ENCODE measurements around the gene ZCCHC7. TPM values are rescaled to one million over a fixed set of nuclear protein-coding genes. Genes with fewer than 3 reads are reported as not detected.

Gene ZCCHC7
- total and polyA plus RNA-seq, 9 of the 15 experiments (the other 6 are each of a cell fraction or from before 2014, with no cell fraction given) = 34.1 to 68.9 (median 48.8) TPM

- no peak for TF ChIP-seq ZNF668 (CRISPR knock-in tag; IDR thresholded peaks at IDR 0.05)
- no peak for TF ChIP-seq ZNF57 (CRISPR knock-in tag; IDR thresholded peaks at IDR 0.05)
- TF ChIP-seq REST (IDR thresholded peaks at IDR 0.05; ENCODE audit: borderline replicate concordance) = 0 out of 2 replicates have a peak, but pooled peaks have one; percentile 10
- no peak for TF ChIP-seq REST (CRISPR knock-in tag; IDR thresholded peaks at IDR 0.05; ENCODE audit: low read depth)
- TF ChIP-seq ZNF408 (CRISPR knock-in tag; IDR thresholded peaks at IDR 0.05; ENCODE audit: low read depth) = no peak
- no peak for TF ChIP-seq ARID4B (CRISPR knock-in tag; IDR thresholded peaks at IDR 0.05)
Measured at GRCh38 chr9:37392272-37392671, 271.9 kb downstream of the ZCCHC7 start (continued).
